Activated B cell treated with CpG ODN at 0.5 μM for 24 hours (primary cell): ENCODE measurements around the gene ANKZF1. TPM values are rescaled to one million over a fixed set of nuclear protein-coding genes. Genes with fewer than 3 reads are reported as not detected.

Experiments
- ATAC-seq: fragments of 200-7000 bp; cut with Tn5 transposase; one replicate; pipeline ENCODE4 v1.10.0; 2021; ENCODE audit warnings: low read depth, mild to moderate bottlenecking, moderate library complexity
- CTCF ChIA-PET: fragments of 350-600 bp; sonication (Branson Sonifier 250); formaldehyde crosslinking; loops from one replicate; lab custom pipeline; 2021; ENCODE audit warnings: antibody characterized with exemption; lab: Charles Lee
- POLR2A ChIA-PET: fragments of 350-600 bp; sonication (Branson Sonifier 250); formaldehyde crosslinking; loops from one replicate; lab custom pipeline; 2021; ENCODE audit warnings: antibody characterized with exemption; lab: Charles Lee
- DNase-seq: peaks from one replicate; pipeline ENCODE4 v3.0.0; 2022
- H3K27ac Mint-ChIP-seq: one replicate; pipeline ENCODE4 v1.8.0; 2020; ENCODE audit warnings: mixed read lengths
- H3K27me3 Mint-ChIP-seq: one replicate; pipeline ENCODE4 v1.8.0; 2021; ENCODE audit warnings: mixed read lengths
- H3K36me3 Mint-ChIP-seq: one replicate; pipeline ENCODE4 v1.8.0; 2021; ENCODE audit warnings: low read depth, mixed read lengths
- H3K4me1 Mint-ChIP-seq: one replicate; pipeline ENCODE4 v1.8.0; 2021; ENCODE audit warnings: mixed read lengths
- H3K4me3 Mint-ChIP-seq: one replicate; pipeline ENCODE4 v1.8.0; 2020; ENCODE audit warnings: mild to moderate bottlenecking, mixed read lengths
- H3K9me3 Mint-ChIP-seq: one replicate; pipeline ENCODE4 v1.8.0; 2020; ENCODE audit warnings: mixed read lengths
- intact Hi-C: fragments of 100-400 bp; cut with micrococcal nuclease; formaldehyde crosslinking; loops from one replicate; pipeline ENCODE4 v1.15.1; 2024
- total RNA-seq: library from RNA; stranded (reverse); gene quantifications from 2 replicates; pipeline ENCODE4 v1.2.3, GENCODE V29; 2022
- TF ChIP-seq, protein P1 (sequence below): fragments of 200-600 bp; IDR thresholded peaks from one replicate; pipeline ENCODE4 v1.8.0; 2022; ENCODE audit warnings: antibody characterized with exemption, mild to moderate bottlenecking

The ANKZF1 gene
- total RNA-seq, 1 donor from 2014 or later = 105 TPM

DNA sequence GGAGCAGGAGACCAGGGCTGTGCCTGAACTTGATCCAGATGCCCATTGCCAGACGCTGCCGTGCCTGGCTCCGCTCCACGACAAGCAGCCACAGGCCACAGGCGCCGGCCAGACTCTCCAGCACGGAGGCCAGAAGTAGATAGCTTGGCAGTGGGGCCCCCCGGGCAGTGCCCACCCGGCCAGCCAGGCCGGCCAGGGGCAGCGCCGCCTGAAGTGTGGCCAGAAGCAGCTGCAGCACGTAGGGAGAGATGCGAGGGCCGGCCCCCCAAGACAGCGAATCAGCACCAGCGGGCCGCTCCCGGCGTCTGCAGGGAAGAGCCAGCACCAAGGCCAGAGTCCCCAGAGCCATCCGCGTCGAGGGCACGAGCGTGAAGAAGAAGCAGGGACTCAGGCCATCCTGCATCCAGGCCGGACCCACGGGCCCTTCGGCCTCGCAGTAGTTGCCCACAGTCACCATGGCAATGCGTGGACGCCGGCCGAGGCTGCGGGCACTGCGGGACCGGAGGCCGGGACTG is 11.3 kb upstream of the ANKZF1 start:
- DNase-seq (no peak), ATAC-seq (peak; percentile 22)
- peaks cover 19% of the 10 kb centered on the region for H3K4me1 Mint-ChIP-seq

DNA sequence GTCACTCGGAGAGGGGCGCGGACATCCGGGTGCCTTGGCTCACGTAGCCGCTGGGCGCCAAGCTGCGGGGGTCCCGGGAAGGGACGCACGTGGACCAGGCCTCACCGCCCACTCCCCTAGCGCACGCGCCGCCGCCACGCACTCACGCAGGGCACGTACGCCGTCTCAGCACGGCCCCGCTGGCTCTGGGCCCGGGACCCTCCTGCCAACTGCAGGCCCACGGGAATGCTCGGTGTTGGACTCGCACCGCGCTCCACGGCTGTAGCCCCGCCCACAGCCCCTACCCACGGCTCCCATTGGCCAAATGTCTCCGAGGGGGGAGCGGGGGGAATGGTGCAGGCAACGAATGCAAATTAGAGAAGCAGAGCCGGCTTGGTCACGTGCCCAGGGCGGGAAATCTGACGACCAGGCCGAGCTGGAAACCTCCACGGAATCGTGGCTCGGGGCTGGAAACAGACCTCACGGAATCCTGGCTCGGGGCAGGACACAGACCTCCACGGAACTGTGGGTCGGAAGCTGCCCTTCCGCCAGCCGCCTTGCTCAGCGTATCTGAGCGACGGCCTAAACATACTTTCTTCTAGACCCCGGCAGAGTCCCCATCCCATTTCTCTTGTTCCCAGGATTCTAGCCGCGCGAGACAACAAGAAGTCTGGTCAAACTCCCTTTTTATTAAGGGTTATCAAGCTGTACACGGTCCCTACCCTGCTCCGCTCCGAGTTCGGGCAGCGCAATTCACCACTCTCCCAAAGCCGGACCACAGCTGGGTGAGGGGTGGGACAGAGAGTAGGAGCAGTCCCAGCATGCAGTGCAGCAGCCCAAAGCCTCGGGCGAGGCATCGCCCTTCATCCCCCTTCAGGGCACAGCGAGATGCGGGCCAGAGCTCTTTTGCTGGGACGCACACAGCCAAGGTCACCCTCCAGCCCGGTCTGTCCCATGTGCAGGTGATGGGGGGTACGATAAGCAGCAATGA is 10.6 kb upstream of the ANKZF1 start, which contains the start of gene ABCB6:
ABCB6 (minus strand) TSS at position 227 of the 970 bp plus-strand sequence. CDS start 285 bp downstream, outside the sequence.
- peak; percentile 95 for ATAC-seq
- Mint-ChIP-seq H3K4me1 (peaks cover 19% of the 10 kb centered on the region), H3K27me3 (no peaks in the 10 kb centered on the region), H3K36me3 (peaks cover 49% of the 10 kb centered on the region), H3K9me3 (no peaks in the 10 kb centered on the region), H3K27ac (peak within 1 kb of the TSS; percentile 74), H3K4me3 (peak within 1 kb of the TSS; percentile 81)
- TF ChIP-seq, protein P1, sequence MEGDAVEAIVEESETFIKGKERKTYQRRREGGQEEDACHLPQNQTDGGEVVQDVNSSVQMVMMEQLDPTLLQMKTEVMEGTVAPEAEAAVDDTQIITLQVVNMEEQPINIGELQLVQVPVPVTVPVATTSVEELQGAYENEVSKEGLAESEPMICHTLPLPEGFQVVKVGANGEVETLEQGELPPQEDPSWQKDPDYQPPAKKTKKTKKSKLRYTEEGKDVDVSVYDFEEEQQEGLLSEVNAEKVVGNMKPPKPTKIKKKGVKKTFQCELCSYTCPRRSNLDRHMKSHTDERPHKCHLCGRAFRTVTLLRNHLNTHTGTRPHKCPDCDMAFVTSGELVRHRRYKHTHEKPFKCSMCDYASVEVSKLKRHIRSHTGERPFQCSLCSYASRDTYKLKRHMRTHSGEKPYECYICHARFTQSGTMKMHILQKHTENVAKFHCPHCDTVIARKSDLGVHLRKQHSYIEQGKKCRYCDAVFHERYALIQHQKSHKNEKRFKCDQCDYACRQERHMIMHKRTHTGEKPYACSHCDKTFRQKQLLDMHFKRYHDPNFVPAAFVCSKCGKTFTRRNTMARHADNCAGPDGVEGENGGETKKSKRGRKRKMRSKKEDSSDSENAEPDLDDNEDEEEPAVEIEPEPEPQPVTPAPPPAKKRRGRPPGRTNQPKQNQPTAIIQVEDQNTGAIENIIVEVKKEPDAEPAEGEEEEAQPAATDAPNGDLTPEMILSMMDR = no peak
- CTCF ChIA-PET = interaction anchor here (0.9 to 4.3 kb wide), 6 partner anchors 36 to 76 kb away, joined by 3 to 25 read pairs (median 3); partner anchors contain the start of gene CNPPD1
- intact Hi-C loops = loop anchor here (1.0 to 2.0 kb wide), 8 partner anchors 10 to 76 kb away; partner anchors contain the start of genes ANKZF1, ATG9A, DNAJB2 and GLB1L
- DNase-seq = peak; percentile 82
- POLR2A ChIA-PET = interaction anchor here (0.7 to 5.9 kb wide), 16 partner anchors 9 to 322 kb away, joined by 3 to 61 read pairs (median 8); partner anchors contain the start of genes ANKZF1, ATG9A, CNPPD1 and DNAJB2

More for the DNA sequence above, 11.3 kb upstream of the ANKZF1 start:
- no peaks in the 10 kb centered on the region for H3K9me3 Mint-ChIP-seq
- CTCF ChIA-PET = interaction anchor here (0.7 to 4.3 kb wide), 9 partner anchors 10 to 83 kb away, joined by 3 to 25 read pairs (median 3); partner anchors contain the start of gene CNPPD1
- H3K27ac Mint-ChIP-seq = peak overlapping the region; percentile 38
- no peaks in the 10 kb centered on the region for H3K27me3 Mint-ChIP-seq
- intact Hi-C loops = loop anchor here (1.0 to 2.0 kb wide), 4 partner anchors 11 to 77 kb away; partner anchors contain the start of genes ANKZF1, ATG9A, NHEJ1 and RETREG2
- POLR2A ChIA-PET = interaction anchor here (0.6 to 5.9 kb wide), 21 partner anchors 9 to 558 kb away, joined by 3 to 61 read pairs (median 5); partner anchors contain the start of genes ANKZF1, ATG9A, CNPPD1 and DNAJB2
- peak overlapping the region; percentile 81 for H3K4me3 Mint-ChIP-seq
- TF ChIP-seq, protein P1 = no peak
- H3K36me3 Mint-ChIP-seq = peaks cover 46% of the 10 kb centered on the region

DNA sequence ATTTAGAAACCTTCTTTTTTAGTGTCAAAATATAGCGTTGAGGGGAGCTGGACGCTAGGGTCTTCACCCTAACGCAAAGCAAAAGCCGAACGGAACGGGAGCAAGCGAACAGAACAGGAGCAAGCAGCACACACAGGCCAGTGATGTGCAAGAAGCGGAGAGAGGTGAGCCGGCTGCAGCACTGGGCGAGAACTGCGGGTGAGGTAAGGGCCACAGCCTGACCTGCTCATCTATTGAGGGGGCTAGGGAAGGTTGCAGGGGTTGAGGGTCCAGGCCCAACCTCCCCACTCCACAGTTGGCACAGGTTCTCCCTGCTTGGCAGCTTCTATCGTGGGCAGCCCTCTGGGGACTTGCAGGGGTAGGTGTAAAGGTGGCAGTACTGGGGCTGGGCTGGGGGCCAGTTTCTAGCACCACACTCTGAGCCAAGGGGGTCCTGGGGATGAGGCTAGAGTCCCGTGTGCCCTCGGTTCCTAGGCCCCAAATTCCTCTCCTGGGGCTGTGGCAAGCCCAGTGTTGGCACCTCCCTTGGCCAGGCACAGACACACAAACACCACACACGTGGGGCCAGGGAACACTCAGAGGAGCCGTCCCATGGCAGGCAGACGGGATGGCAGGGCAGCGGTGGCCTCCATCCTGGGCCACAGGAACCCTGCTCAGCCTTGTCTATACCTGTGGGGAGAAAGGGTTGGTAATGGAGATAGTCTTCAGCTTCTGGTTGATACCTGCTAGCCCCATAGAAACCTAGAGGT is 9.6 kb upstream of the ANKZF1 start:
- H3K27ac Mint-ChIP-seq = no peak overlapping the region
- intact Hi-C loops = loop anchor here (1.0 to 2.0 kb wide), 6 partner anchors 14 to 75 kb away; partner anchors contain the start of genes DNAJB2, GLB1L, NHEJ1 and STK16

More for the DNA sequence above, 9.6 kb upstream of the ANKZF1 start:
- POLR2A ChIA-PET = interaction anchor here (1.5 to 5.9 kb wide), 8 partner anchors 10 to 75 kb away, joined by 5 to 61 read pairs (median 30); partner anchors contain the start of genes ANKZF1, ATG9A, CNPPD1 and DNAJB2
- H3K4me3 Mint-ChIP-seq = no peak overlapping the region
- CTCF ChIA-PET = interaction anchor here (1.2 to 4.3 kb wide), 2 partner anchors 57 to 75 kb away, joined by 3 to 25 read pairs; no protein-coding TSS in a partner anchor
- H3K4me1 Mint-ChIP-seq = peaks cover 19% of the 10 kb centered on the region
- ATAC-seq (no peak), DNase-seq (no peak)
- H3K27me3 Mint-ChIP-seq = no peaks in the 10 kb centered on the region
- TF ChIP-seq, protein P1 = no peak
- H3K9me3 Mint-ChIP-seq = no peaks in the 10 kb centered on the region
- peaks cover 49% of the 10 kb centered on the region for H3K36me3 Mint-ChIP-seq
